ENCODE measurements around the gene TAX1BP3.

TAX1BP3 gene

DNA sequence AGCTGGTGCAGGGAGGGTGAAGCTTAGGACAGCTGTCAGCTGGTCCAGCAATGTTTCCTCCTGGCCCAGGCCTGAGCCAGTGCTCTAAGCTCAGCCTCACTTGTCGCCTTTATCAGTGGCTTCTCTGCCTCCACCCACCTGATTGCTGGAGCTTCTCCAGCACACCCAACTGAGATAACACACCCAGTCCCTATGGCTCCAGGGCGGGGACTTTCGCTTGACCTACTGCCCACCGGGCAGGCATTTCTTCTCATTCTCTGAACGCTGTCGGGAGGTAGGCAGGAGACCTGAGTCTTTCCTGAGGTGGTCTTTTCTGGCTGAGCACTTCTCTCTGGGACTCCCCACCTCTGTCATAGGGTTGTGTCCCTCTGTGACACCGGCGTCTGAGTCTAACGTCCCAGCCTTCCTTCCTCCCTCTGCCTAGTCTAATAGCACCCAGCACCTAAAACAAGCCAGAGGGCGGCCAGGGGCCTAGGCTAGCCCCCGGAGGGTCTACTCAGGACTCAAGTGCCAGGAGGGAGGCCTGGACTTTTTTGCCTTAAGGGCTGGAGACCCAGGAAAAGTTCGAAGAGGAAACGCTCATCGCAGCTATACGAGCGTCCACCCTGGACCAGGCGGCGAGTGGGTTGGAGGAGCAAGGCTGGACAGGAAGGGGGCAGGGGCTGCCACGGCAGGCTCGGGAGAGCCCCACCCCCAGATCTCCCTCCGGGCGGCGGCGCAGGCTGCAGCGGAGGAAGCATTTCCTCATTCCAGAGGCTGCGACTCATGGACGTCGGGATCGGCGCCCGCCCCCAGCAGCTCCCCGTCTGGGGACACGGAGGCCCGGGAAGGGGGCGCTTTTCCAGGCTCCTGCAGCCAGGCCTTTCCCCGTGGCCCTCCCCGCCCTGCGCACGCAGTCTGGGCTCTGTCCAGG is 756 bp downstream of the TAX1BP3 start:
- peak; percentile 87 for DNase-seq
- no peaks in the 10 kb centered on the region for H3K27me3 ChIP-seq (replicated peaks)
- in situ Hi-C loops (cut with HindIII; ENCODE audit: low pct_ligation_motif_present, low sequenced_read_pairs), result no loop called here
- no peak for TF ChIP-seq CTCF (IDR thresholded peaks at IDR 0.05; ENCODE audit: low read depth, low read length, missing control alignments)
- peak overlapping the region; percentile 86 for H3K27ac ChIP-seq
- H3K4me3 ChIP-seq (ENCODE audit: low read depth, low read length), result peak overlapping the region; percentile 96
- H3K36me3 ChIP-seq (replicated peaks), result peaks cover 20% of the 10 kb centered on the region

DNA sequence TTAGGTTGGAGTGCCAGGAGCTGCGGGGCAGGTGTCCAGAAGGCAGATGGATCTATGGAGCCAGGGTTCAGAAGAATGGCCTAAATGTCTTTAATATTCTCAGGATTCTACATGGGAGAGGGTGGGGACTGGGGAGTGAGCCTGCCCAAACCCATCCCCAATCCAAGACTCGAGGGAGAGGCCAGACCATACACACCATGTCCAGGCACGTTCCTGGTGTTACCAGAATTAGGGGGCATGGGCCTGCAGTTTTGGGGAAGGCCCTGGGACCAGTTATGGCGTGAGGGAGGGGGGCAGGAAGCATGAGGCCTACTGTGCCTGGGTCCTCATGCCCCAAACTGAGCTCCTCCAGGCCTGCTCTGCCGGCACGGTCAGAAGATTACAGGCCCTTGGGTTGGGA is 1.9 kb downstream of the TAX1BP3 start:
- in situ Hi-C loops (cut with HindIII; ENCODE audit: low pct_ligation_motif_present, low sequenced_read_pairs), result no loop called here
- Histone ChIP-seq H3K27me3 (replicated peaks) (no peaks in the 10 kb centered on the region), H3K27ac (no peak overlapping the region), H3K36me3 (replicated peaks) (peaks cover 23% of the 10 kb centered on the region), H3K4me3 (ENCODE audit: low read depth, low read length) (peak overlapping the region; percentile 36)
- DNase-seq, result no peak
- no peak for TF ChIP-seq CTCF (IDR thresholded peaks at IDR 0.05; ENCODE audit: low read depth, low read length, missing control alignments)

DNA sequence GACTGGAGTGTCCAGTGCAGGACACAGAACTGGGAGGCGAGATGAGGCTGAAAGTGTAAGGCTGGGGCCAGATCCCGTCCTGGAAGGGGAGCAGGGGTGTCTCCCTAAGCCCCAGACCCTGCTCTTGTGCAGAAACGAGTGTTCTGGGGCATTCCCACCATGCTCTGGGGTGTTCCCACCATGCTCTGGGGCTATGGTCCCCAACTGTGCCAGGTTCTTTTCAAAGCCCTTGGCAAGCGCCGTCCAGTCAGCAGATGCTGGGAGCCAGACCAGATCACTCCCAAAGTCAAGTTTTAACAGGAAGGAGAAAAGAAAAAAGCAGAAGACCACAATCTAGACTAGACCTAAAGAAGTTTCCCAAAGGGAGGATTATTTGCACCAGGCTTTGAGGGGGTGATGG is 2.5 kb downstream of the TAX1BP3 start:
- no peak overlapping the region for H3K27ac ChIP-seq
- H3K36me3 ChIP-seq (replicated peaks), result peaks cover 23% of the 10 kb centered on the region
- H3K27me3 ChIP-seq (replicated peaks), result no peaks in the 10 kb centered on the region
- no peak for DNase-seq
- no peak overlapping the region for H3K4me3 ChIP-seq (ENCODE audit: low read depth, low read length)
- TF ChIP-seq CTCF (IDR thresholded peaks at IDR 0.05; ENCODE audit: low read depth, low read length, missing control alignments), result no peak
- in situ Hi-C loops (cut with HindIII; ENCODE audit: low pct_ligation_motif_present, low sequenced_read_pairs), result no loop called here

- H3K36me3 ChIP-seq (replicated peaks), result peaks cover 23% of the 10 kb centered on the region
- H3K4me3 ChIP-seq (ENCODE audit: low read depth, low read length), result no peak overlapping the region
- DNase-seq, result no peak
- no peak overlapping the region for H3K27ac ChIP-seq
- no peak for TF ChIP-seq CTCF (IDR thresholded peaks at IDR 0.05; ENCODE audit: low read depth, low read length, missing control alignments)
- in situ Hi-C loops (cut with HindIII; ENCODE audit: low pct_ligation_motif_present, low sequenced_read_pairs), result no loop called here
- no peaks in the 10 kb centered on the region for H3K27me3 ChIP-seq (replicated peaks)
Measured at GRCh38 chr17:3663102-3664011, 5.0 kb downstream of the TAX1BP3 start.

GRCh38 chr17:3660311-3660891 is 8.0 kb downstream of the TAX1BP3 start:
- Histone ChIP-seq H3K27ac (peak overlapping the region; percentile 49), H3K4me3 (ENCODE audit: low read depth, low read length) (no peak overlapping the region), H3K27me3 (replicated peaks) (no peaks in the 10 kb centered on the region), H3K36me3 (replicated peaks) (peaks cover 23% of the 10 kb centered on the region)
- TF ChIP-seq CTCF (IDR thresholded peaks at IDR 0.05; ENCODE audit: low read depth, low read length, missing control alignments), result no peak
- in situ Hi-C loops (cut with HindIII; ENCODE audit: low pct_ligation_motif_present, low sequenced_read_pairs), result no loop called here
- no peak for DNase-seq
